IMR-90 (cell line): Measurements from ENCODE around the gene RGS9BP. TPM values are rescaled to one million over a fixed set of nuclear protein-coding genes. Genes with fewer than 3 reads are reported as not detected.

Source experiments
- ATAC-seq: fragments of 200-7000 bp; cut with Tn5 transposase; 2 replicates; pipeline ENCODE4 v1.9.1; 2020; ENCODE audit warnings: low read depth, mild to moderate bottlenecking, moderate library complexity
- BruUV-seq: library from RNA; stranded (reverse); fragments of 400-500 nt; replicated peaks from 2 replicates; lab custom pipeline; 2021; lab: Mats Ljungman, UMichigan
- CTCF ChIA-PET: fragments of 300-600 bp; formaldehyde crosslinking; extraction: SDS; loops from one replicate; lab custom pipeline; 2021; ENCODE audit warnings: antibody characterized with exemption; lab: Yijun Ruan, JAX
- POLR2A ChIA-PET: fragments of 300-600 bp; sonication (Branson Sonifier 250); formaldehyde crosslinking; loops from one replicate; lab custom pipeline; 2022; ENCODE audit warnings: antibody characterized with exemption; ENCODE audit not compliant: unreplicated experiment; lab: Charles Lee
- DNase-seq: peaks from one replicate; pipeline ENCODE4 v3.0.0; 2013
- H2AFZ ChIP-seq: replicated peaks from 2 replicates; pipeline ENCODE3; 2013; ENCODE audit warnings: low read length, mild to moderate bottlenecking; ENCODE audit not compliant: poor library complexity
- H2AK5ac ChIP-seq: 2 replicates; pipeline ENCODE4 v1.6.1; 2013; ENCODE audit warnings: low read depth, low read length, inconsistent platforms
- H2AK9ac ChIP-seq: replicated peaks from 2 replicates; pipeline ENCODE3; 2013; ENCODE audit warnings: mild to moderate bottlenecking, low read depth, low read length, moderate library complexity; ENCODE audit not compliant: poor library complexity
- H2BK120ac ChIP-seq: 2 replicates; pipeline ENCODE4 v1.6.1; 2013; ENCODE audit warnings: low read depth, low read length, inconsistent platforms
- H2BK15ac ChIP-seq: 3 replicates; pipeline ENCODE4 v1.6.1; 2013; ENCODE audit warnings: low read depth, low read length, inconsistent platforms
- H2BK20ac ChIP-seq: 2 replicates; pipeline ENCODE4 v1.6.1; 2013; ENCODE audit warnings: low read depth, mild to moderate bottlenecking, inconsistent platforms, low read length, moderate library complexity
- H2BK5ac ChIP-seq: 2 replicates; pipeline ENCODE4 v1.6.1; 2013; ENCODE audit warnings: mild to moderate bottlenecking, low read depth, low read length, inconsistent platforms; ENCODE audit not compliant: poor library complexity, severe bottlenecking
- H3K14ac ChIP-seq: replicated peaks from 2 replicates; pipeline ENCODE4 v1.6.1; 2013; ENCODE audit warnings: low read depth, low read length, inconsistent platforms
- H3K18ac ChIP-seq: 2 replicates; pipeline ENCODE4 v1.6.1; 2013; ENCODE audit warnings: low read depth, low read length, control low read depth
- H3K23ac ChIP-seq: 2 replicates; pipeline ENCODE4 v1.6.1; 2013; ENCODE audit warnings: low read depth, low read length, inconsistent platforms
- H3K27ac ChIP-seq: 2 replicates; pipeline ENCODE4 v1.5.1; 2013; ENCODE audit warnings: mild to moderate bottlenecking, control low read depth, low read length; ENCODE audit not compliant: insufficient read depth
- H3K27me3 ChIP-seq: 2 replicates; pipeline ENCODE4 v1.6.1; 2013; ENCODE audit warnings: low read length; ENCODE audit not compliant: control insufficient read depth, insufficient read depth
- H3K36me3 ChIP-seq: 2 replicates; pipeline ENCODE4 v1.6.1; 2013; ENCODE audit warnings: low read length, mixed read lengths; ENCODE audit not compliant: control insufficient read depth, insufficient read depth
- H3K4ac ChIP-seq: 2 replicates; pipeline ENCODE4 v1.6.1; 2013; ENCODE audit warnings: low read depth, low read length, inconsistent platforms
- H3K4me1 ChIP-seq: 2 replicates; pipeline ENCODE4 v1.6.1; 2013; ENCODE audit warnings: low read length, mixed read lengths; ENCODE audit not compliant: control insufficient read depth, insufficient read depth
- H3K4me2 ChIP-seq: 2 replicates; pipeline ENCODE4 v1.6.1; 2013; ENCODE audit warnings: low read depth, mild to moderate bottlenecking, control low read depth, low read length, moderate library complexity
- H3K4me3 ChIP-seq: 2 replicates; pipeline ENCODE4 v1.5.1; 2013; ENCODE audit warnings: low read depth, mild to moderate bottlenecking, control low read depth, low read length, moderate library complexity; ENCODE audit not compliant: insufficient read depth
- H3K56ac ChIP-seq: 2 replicates; pipeline ENCODE4 v1.6.1; 2013; ENCODE audit warnings: low read length, inconsistent platforms; ENCODE audit not compliant: insufficient read depth; ENCODE audit errors: extremely low read depth
- H3K79me1 ChIP-seq, 2 experiments: 2 replicates each; pipeline ENCODE4 v1.6.1; 2013; ENCODE audit warnings: low read length in 2 of 2, inconsistent platforms in 1 of 2, low read depth in 1 of 2
- H3K9ac ChIP-seq: 2 replicates; pipeline ENCODE4 v1.6.1; 2013; ENCODE audit warnings: low read depth, low read length, control low read depth
- H3K9me1 ChIP-seq: 2 replicates; pipeline ENCODE4 v1.6.1; 2013; ENCODE audit warnings: low read length, inconsistent platforms; ENCODE audit not compliant: insufficient read depth
- H3K9me3 ChIP-seq: 2 replicates; pipeline ENCODE4 v1.6.1; 2013; ENCODE audit warnings: low read length; ENCODE audit not compliant: control insufficient read depth, insufficient read depth
- H4K20me1 ChIP-seq: 2 replicates; pipeline ENCODE4 v1.6.1; 2013; ENCODE audit warnings: low read length, inconsistent platforms; ENCODE audit not compliant: insufficient read depth
- H4K5ac ChIP-seq: 2 replicates; pipeline ENCODE4 v1.6.1; 2013; ENCODE audit warnings: mild to moderate bottlenecking, low read depth, low read length, control low read depth
- H4K8ac ChIP-seq, 2 experiments: 2 replicates each; pipeline ENCODE4 v1.6.1; 2013; ENCODE audit warnings: low read depth in 2 of 2, low read length in 2 of 2, control low read depth in 1 of 2, inconsistent platforms in 1 of 2
- H4K91ac ChIP-seq: 2 replicates; pipeline ENCODE4 v1.6.1; 2013; ENCODE audit warnings: low read depth, low read length, inconsistent platforms; ENCODE audit not compliant: insufficient read depth
- BHLHE40 ChIP-seq: fragments of 150-350 bp; IDR thresholded peaks from 2 replicates; pipeline ENCODE4 v1.6.1; 2016; ENCODE audit warnings: mild to moderate bottlenecking, low read depth, low read length
- CEBPB ChIP-seq: IDR thresholded peaks from 2 replicates; pipeline ENCODE4 v1.6.1; 2012; ENCODE audit warnings: low read depth, low read length, improper control_type of control experiment
- CHD1 ChIP-seq: IDR thresholded peaks from 2 replicates; pipeline ENCODE4 v1.6.1; 2012; ENCODE audit warnings: low read depth, low read length, improper control_type of control experiment
- CTCF ChIP-seq: conservative IDR thresholded peaks from 2 replicates; pipeline ENCODE4 v1.5.1; 2012; ENCODE audit warnings: mild to moderate bottlenecking, low read depth, low read length, improper control_type of control experiment
- FOS ChIP-seq: fragments of 150-350 bp; IDR thresholded peaks from 2 replicates; pipeline ENCODE4 v1.6.1; 2016; ENCODE audit warnings: low read depth, low read length
- MAFK ChIP-seq: IDR thresholded peaks from 2 replicates; pipeline ENCODE4 v1.6.1; 2012; ENCODE audit warnings: low read depth, low read length, improper control_type of control experiment
- MAZ ChIP-seq: IDR thresholded peaks from 2 replicates; pipeline ENCODE4 v1.6.1; 2012; ENCODE audit warnings: low read depth, mild to moderate bottlenecking, low read length, improper control_type of control experiment, moderate library complexity, borderline replicate concordance
- MXI1 ChIP-seq: IDR thresholded peaks from 2 replicates; pipeline ENCODE4 v1.6.1; 2012; ENCODE audit warnings: low read depth, mild to moderate bottlenecking, low read length, moderate library complexity, borderline replicate concordance
- NFE2L2 ChIP-seq: fragments of 150-350 bp; IDR thresholded peaks from 2 replicates; pipeline ENCODE4 v1.6.1; 2016; ENCODE audit warnings: low read depth, mild to moderate bottlenecking, low read length
- POLR2A ChIP-seq: IDR thresholded peaks from 2 replicates; pipeline ENCODE4 v1.6.1; 2012; ENCODE audit warnings: mild to moderate bottlenecking, low read depth, low read length
- RAD21 ChIP-seq: IDR thresholded peaks from 2 replicates; pipeline ENCODE4 v1.6.1; 2012; ENCODE audit warnings: low read length, improper control_type of control experiment
- RCOR1 ChIP-seq: IDR thresholded peaks from 2 replicates; pipeline ENCODE4 v1.6.1; 2012; ENCODE audit warnings: mild to moderate bottlenecking, low read length, improper control_type of control experiment; ENCODE audit not compliant: insufficient replicate concordance
- RFX5 ChIP-seq: IDR thresholded peaks from 2 replicates; pipeline ENCODE4 v1.8.0; 2012; ENCODE audit warnings: low read depth, mild to moderate bottlenecking, low read length, moderate library complexity
- SMC3 ChIP-seq: fragments of 150-350 bp; IDR thresholded peaks from 2 replicates; pipeline ENCODE4 v1.6.1; 2016; ENCODE audit warnings: low read depth, mild to moderate bottlenecking, antibody characterized with exemption, low read length, moderate library complexity
- WGBS, 2 experiments: methylation state at CpG; one replicate each; pipeline versions ENCODE4 v1.1.5 to v1.1.7; 2013; ENCODE audit warnings: missing lambda C conversion rate in 2 of 2; ENCODE audit not compliant: insufficient read length in 1 of 2; ENCODE audit errors: extremely low coverage in 2 of 2; 5-methylcytosine and 5-hydroxymethylcytosine counted together
- dilution Hi-C: fragments of 300-500 bp; cut with HindIII; formaldehyde crosslinking; loops from one replicate; pipeline ENCODE4 v1.14.3; 2018; ENCODE audit warnings: low sequenced_read_pairs; ENCODE audit not compliant: unreplicated experiment
- in situ Hi-C: fragments of 300-500 bp; cut with MboI; formaldehyde crosslinking; loops from 3 replicates; pipeline ENCODE4 v1.14.3; 2019; ENCODE audit warnings: low sequenced_read_pairs, inconsistent platforms, mixed read lengths
- intact Hi-C: fragments of 100-400 bp; cut with micrococcal nuclease; formaldehyde crosslinking; loops from 2 replicates; pipeline ENCODE4 v1.10.0; 2022
- polyA plus RNA-seq, 3 experiments: library from polyadenylated mRNA; depleted of rRNA; stranded (reverse); fragments of >200 nt; gene quantifications; 2 replicates each; pipeline ENCODE4 v1.2.3, GENCODE V29; 2012; ENCODE audit warnings: low replicate concordance in 1 of 3
- total RNA-seq: library from RNA; depleted of rRNA; stranded (reverse); fragments of >200 nt; gene quantifications from 2 replicates; pipeline ENCODE4 v1.2.3, GENCODE V29; 2012
- TF ChIP-seq, protein P1 (sequence below): fragments of 150-350 bp; IDR thresholded peaks from 2 replicates; pipeline ENCODE4 v1.6.1; 2017; ENCODE audit warnings: mild to moderate bottlenecking, antibody characterized with exemption, low read length, low read depth
- TF ChIP-seq, protein P2 (sequence below): fragments of 150-350 bp; IDR thresholded peaks from 2 replicates; pipeline ENCODE4 v1.6.1; 2016; ENCODE audit warnings: low read depth, mild to moderate bottlenecking, low read length, moderate library complexity, borderline replicate concordance

Gene RGS9BP
- total and polyA plus RNA-seq, 2 of the 4 experiments (the other 2 are of a cell fraction) = 0.03 to 0.18 TPM

- Histone ChIP-seq H3K9ac (no peak overlapping the region), H2BK15ac (no peak overlapping the region), H3K4ac (no peak overlapping the region), H4K8ac (no peak overlapping the region), H3K27me3 (no peaks in the 10 kb centered on the region), H3K56ac (no peak overlapping the region), H3K79me1 (no peaks in the 10 kb centered on the region), H2AK5ac (no peak overlapping the region), H3K18ac (no peak overlapping the region), H2BK5ac (no peak overlapping the region), H3K14ac (no peak overlapping the region), H2AK9ac (no peak overlapping the region), H3K23ac (no peak overlapping the region), H4K91ac (no peak overlapping the region), H3K4me3 (no peak overlapping the region), H4K20me1 (no peaks in the 10 kb centered on the region), H3K9me1 (no peaks in the 10 kb centered on the region), H3K27ac (no peak overlapping the region), H3K4me1 (no peaks in the 10 kb centered on the region), H3K36me3 (peaks cover 42% of the 10 kb centered on the region), H2BK120ac (no peak overlapping the region), H2AFZ (no peak overlapping the region), H2BK20ac (no peak overlapping the region), H3K4me2 (no peak overlapping the region), H3K9me3 (no peaks in the 10 kb centered on the region), H4K5ac (no peak overlapping the region)
- ChIA-PET POLR2A (no interaction called here), CTCF (interaction anchor here (0.8 kb wide), 1 partner anchor 8 kb away, joined by 3 read pairs; no protein-coding TSS in a partner anchor)
- in situ Hi-C loops = no loop called here
- no TSS peak for BruUV-seq
- TF ChIP-seq RCOR1 (no peak), RFX5 (no peak), MAFK (no peak), MAZ (no peak), CTCF (no peak), POLR2A (no peak), SMC3 (no peak), FOS (no peak), RAD21 (no peak), MXI1 (no peak), CHD1 (no peak), NFE2L2 (no peak), BHLHE40 (no peak), CEBPB (no peak)
- TF ChIP-seq, protein P1, sequence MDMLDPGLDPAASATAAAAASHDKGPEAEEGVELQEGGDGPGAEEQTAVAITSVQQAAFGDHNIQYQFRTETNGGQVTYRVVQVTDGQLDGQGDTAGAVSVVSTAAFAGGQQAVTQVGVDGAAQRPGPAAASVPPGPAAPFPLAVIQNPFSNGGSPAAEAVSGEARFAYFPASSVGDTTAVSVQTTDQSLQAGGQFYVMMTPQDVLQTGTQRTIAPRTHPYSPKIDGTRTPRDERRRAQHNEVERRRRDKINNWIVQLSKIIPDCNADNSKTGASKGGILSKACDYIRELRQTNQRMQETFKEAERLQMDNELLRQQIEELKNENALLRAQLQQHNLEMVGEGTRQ = no peak
- TF ChIP-seq, protein P2, sequence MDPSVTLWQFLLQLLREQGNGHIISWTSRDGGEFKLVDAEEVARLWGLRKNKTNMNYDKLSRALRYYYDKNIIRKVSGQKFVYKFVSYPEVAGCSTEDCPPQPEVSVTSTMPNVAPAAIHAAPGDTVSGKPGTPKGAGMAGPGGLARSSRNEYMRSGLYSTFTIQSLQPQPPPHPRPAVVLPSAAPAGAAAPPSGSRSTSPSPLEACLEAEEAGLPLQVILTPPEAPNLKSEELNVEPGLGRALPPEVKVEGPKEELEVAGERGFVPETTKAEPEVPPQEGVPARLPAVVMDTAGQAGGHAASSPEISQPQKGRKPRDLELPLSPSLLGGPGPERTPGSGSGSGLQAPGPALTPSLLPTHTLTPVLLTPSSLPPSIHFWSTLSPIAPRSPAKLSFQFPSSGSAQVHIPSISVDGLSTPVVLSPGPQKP = no peak
- intact Hi-C loops = no loop called here
- dilution Hi-C loops = no loop called here
- WGBS, 2 experiments = 100% methylated on average over 2 of the region's 14 CpGs; no CpG with 5 or more reads in 1 of the 2 experiments
- ATAC-seq (no peak), DNase-seq (no peak)
Measured at GRCh38 chr19:32630338-32630737, 45.3 kb upstream of the RGS9BP start.
